ENCODE data around the gene ADPRS. TPM values are rescaled to one million over a fixed set of nuclear protein-coding genes. Genes with fewer than 3 reads are reported as not detected.

The ADPRS gene
- total RNA-seq, 1 donor from 2014 or later = 50.0 TPM

DNA sequence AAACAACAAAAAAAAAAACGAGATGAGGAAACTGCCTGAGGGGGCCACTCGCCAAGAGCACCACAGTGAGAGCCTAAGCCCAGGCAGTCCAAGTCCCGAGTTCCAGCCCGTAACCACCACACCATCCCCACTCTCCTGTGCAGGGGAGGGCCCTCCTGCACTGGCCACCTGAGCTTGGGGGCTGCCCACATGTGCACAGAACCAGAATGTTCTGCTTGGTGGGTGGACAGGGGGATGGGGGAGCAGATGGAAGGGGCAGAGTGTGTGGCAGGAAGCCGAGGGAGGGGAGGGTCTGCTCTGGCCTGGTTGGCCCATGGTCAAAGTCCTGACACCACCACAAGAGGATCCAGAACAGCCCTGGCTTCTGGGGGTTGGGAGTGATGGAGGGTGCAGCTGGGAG is 17.6 kb downstream of the ADPRS start:
- TF ChIP-seq, protein P1, sequence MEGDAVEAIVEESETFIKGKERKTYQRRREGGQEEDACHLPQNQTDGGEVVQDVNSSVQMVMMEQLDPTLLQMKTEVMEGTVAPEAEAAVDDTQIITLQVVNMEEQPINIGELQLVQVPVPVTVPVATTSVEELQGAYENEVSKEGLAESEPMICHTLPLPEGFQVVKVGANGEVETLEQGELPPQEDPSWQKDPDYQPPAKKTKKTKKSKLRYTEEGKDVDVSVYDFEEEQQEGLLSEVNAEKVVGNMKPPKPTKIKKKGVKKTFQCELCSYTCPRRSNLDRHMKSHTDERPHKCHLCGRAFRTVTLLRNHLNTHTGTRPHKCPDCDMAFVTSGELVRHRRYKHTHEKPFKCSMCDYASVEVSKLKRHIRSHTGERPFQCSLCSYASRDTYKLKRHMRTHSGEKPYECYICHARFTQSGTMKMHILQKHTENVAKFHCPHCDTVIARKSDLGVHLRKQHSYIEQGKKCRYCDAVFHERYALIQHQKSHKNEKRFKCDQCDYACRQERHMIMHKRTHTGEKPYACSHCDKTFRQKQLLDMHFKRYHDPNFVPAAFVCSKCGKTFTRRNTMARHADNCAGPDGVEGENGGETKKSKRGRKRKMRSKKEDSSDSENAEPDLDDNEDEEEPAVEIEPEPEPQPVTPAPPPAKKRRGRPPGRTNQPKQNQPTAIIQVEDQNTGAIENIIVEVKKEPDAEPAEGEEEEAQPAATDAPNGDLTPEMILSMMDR (IDR thresholded peaks at IDR 0.05; ENCODE audit: insufficient read depth, low read length, severe bottlenecking) = no peak
- Histone ChIP-seq H3K36me3 (ENCODE audit: control insufficient read depth, insufficient read depth, low read length) (no peaks in the 10 kb centered on the region), H3K4me3 (ENCODE audit: low read depth, low read length) (no peak overlapping the region), H3K27me3 (ENCODE audit: control insufficient read depth, insufficient read depth, low read length) (no peaks in the 10 kb centered on the region)
- FAIRE-seq (no peak), DNase-seq (ENCODE audit: low read depth) (no peak)

GRCh38 chr1:36107394-36107793 is 18.7 kb downstream of the ADPRS start:
- TF ChIP-seq, protein P1 (IDR thresholded peaks at IDR 0.05; ENCODE audit: insufficient read depth, low read length, severe bottlenecking) = no peak
- no peak for FAIRE-seq

DNA sequence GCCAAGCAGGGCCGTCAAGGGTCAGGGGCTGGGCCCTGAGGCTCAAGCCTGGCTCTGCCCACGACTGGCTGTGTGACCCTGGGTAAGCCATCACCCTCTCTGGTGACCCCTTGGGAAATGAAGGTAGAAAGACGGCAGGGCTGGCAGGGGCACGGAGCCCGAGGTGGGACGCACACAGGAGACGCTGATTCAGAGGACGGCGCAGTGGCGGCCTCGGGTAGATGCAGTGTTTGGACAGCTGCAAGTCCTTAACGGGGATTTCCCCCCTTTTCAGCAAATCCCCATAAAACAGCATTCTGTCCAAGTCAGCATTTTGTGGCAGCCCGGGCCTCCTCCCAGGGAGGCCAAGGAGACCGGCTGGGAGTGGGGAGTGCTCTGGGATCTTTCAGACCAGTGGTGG is 19.6 kb downstream of the ADPRS start:
- Histone ChIP-seq H3K4me3 (ENCODE audit: low read depth, low read length) (no peak overlapping the region), H3K27me3 (ENCODE audit: control insufficient read depth, insufficient read depth, low read length) (no peaks in the 10 kb centered on the region), H3K36me3 (ENCODE audit: control insufficient read depth, insufficient read depth, low read length) (no peaks in the 10 kb centered on the region)
- DNase-seq (ENCODE audit: low read depth) (peak; percentile 22), FAIRE-seq (no peak)
- TF ChIP-seq, protein P1 (IDR thresholded peaks at IDR 0.05; ENCODE audit: insufficient read depth, low read length, severe bottlenecking) = no peak

More at GRCh38 chr1:36107394-36107793, 18.7 kb downstream of the ADPRS start:
- Histone ChIP-seq H3K27me3 (ENCODE audit: control insufficient read depth, insufficient read depth, low read length) (no peaks in the 10 kb centered on the region), H3K36me3 (ENCODE audit: control insufficient read depth, insufficient read depth, low read length) (no peaks in the 10 kb centered on the region), H3K4me3 (ENCODE audit: low read depth, low read length) (no peak overlapping the region)
- no peak for DNase-seq (ENCODE audit: low read depth)

DNA sequence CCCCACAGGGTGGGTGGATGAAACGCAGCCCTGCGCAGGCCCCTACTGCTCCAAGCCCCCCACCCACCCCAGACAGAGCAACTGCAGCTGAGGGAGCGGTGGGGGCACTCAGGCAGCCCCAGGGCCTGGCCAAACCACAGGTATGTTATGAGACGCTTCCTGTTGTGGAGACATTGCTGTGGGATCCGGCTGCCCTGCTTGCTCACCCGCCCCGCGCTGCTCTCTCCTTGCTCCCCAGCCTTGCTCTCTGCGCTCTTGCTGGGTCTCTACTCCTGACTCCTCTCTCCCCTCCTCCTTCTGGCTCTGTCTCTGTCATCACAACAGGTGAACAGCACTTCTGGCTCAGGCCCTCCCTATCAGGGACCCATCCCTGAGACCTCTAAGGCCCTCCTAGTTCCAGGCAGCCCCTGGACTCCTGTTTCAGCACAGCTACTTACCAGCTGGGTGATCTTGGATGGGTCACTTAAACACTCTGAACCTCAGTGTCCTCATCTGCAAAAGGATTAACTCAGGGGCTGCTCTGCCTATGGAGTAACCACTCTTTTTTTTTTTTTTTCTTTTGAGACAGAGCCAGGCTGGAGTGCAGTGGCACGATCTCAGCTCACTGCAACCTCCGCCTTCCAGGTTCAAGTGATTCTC is 20.5 kb downstream of the ADPRS start:
- Histone ChIP-seq H3K4me3 (ENCODE audit: low read depth, low read length) (no peak overlapping the region), H3K36me3 (ENCODE audit: control insufficient read depth, insufficient read depth, low read length) (no peaks in the 10 kb centered on the region), H3K27me3 (ENCODE audit: control insufficient read depth, insufficient read depth, low read length) (no peaks in the 10 kb centered on the region)
- peak; percentile 72 for DNase-seq (ENCODE audit: low read depth)
- TF ChIP-seq, protein P1 (IDR thresholded peaks at IDR 0.05; ENCODE audit: insufficient read depth, low read length, severe bottlenecking) = no peak
- FAIRE-seq = no peak

DNA sequence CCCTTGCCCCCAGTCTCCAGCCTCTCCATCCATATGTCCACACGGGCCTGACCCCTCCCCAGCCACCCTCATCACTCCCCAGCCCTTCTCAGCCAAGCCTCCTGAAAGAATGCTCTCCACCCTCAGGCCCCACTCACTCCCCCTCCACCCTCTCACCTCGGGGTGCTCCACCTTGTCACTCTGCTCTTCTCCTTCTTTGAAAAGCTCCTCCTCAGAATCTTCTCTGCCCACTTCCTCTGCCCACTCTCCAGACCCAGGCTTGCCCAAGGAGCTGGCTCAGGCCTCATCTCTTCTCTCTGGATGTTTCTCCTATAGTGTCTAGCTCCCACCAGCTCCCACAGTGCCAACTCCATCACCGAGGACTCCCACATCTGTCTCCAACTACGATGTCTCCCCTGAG is 22.5 kb downstream of the ADPRS start:
- DNase-seq (ENCODE audit: low read depth) (no peak), FAIRE-seq (no peak)
- TF ChIP-seq, protein P1 (IDR thresholded peaks at IDR 0.05; ENCODE audit: insufficient read depth, low read length, severe bottlenecking) = no peak
- H3K36me3 ChIP-seq (ENCODE audit: control insufficient read depth, insufficient read depth, low read length) = no peaks in the 10 kb centered on the region
- no peak overlapping the region for H3K4me3 ChIP-seq (ENCODE audit: low read depth, low read length)
- no peaks in the 10 kb centered on the region for H3K27me3 ChIP-seq (ENCODE audit: control insufficient read depth, insufficient read depth, low read length)

- Histone ChIP-seq H3K4me3 (ENCODE audit: low read depth, low read length) (no peak overlapping the region), H3K36me3 (ENCODE audit: control insufficient read depth, insufficient read depth, low read length) (no peaks in the 10 kb centered on the region), H3K27me3 (ENCODE audit: control insufficient read depth, insufficient read depth, low read length) (no peaks in the 10 kb centered on the region)
- FAIRE-seq (no peak), DNase-seq (ENCODE audit: low read depth) (no peak)
- TF ChIP-seq, protein P1 (IDR thresholded peaks at IDR 0.05; ENCODE audit: insufficient read depth, low read length, severe bottlenecking) = no peak
Measured at GRCh38 chr1:36112823-36113222, 24.1 kb downstream of the ADPRS start.
